AG10803 (cell line): ENCODE results near the gene KCNMA1.
A peak's percentile ranks its signal among the peaks of the same experiment; 100 is the strongest.

ENCODE experiments used
- DNase-seq: peaks from one replicate; pipeline ENCODE4 v3.0.0; 2010; ENCODE audit warnings: low read depth
- H3K4me3 ChIP-seq: 2 replicates; pipeline ENCODE4 v1.5.1; 2011; ENCODE audit warnings: mild to moderate bottlenecking, low read length, control low read depth
- CTCF ChIP-seq: conservative IDR thresholded peaks from 2 replicates; pipeline ENCODE4 v1.5.1; 2011; ENCODE audit warnings: mild to moderate bottlenecking, low read length, control low read depth, inconsistent platforms

KCNMA1 gene

DNA sequence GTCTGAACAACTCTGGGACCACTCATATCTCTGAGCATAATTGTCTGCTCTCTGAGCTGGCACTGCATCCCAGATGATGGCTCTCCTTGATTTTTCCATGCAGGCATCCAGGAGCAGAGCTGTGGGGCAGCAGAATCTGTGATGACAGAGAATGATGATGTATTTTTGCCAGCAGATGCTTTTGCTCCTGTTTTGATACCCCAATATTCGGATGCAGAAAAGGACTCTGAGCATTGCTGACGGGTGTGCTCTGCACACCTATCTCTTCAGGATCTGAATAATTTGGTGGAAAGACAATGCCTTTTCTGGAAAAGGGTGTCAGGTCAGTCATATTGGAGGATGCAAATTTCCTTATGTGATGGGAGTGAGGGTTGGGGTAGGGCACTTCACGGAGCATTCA, 735.9 kb downstream of the KCNMA1 start:
- no peak overlapping the region for H3K4me3 ChIP-seq
- no peak for TF ChIP-seq CTCF
- DNase-seq: no peak

- peak; percentile 84 for DNase-seq
- H3K4me3 ChIP-seq: no peak overlapping the region
- no peak for TF ChIP-seq CTCF
Observed at GRCh38 chr10:76899490-76899889, 738.1 kb downstream of the KCNMA1 start.

- no peak for TF ChIP-seq CTCF
Observed at GRCh38 chr10:76892766-76893479, 744.7 kb downstream of the KCNMA1 start.

DNA sequence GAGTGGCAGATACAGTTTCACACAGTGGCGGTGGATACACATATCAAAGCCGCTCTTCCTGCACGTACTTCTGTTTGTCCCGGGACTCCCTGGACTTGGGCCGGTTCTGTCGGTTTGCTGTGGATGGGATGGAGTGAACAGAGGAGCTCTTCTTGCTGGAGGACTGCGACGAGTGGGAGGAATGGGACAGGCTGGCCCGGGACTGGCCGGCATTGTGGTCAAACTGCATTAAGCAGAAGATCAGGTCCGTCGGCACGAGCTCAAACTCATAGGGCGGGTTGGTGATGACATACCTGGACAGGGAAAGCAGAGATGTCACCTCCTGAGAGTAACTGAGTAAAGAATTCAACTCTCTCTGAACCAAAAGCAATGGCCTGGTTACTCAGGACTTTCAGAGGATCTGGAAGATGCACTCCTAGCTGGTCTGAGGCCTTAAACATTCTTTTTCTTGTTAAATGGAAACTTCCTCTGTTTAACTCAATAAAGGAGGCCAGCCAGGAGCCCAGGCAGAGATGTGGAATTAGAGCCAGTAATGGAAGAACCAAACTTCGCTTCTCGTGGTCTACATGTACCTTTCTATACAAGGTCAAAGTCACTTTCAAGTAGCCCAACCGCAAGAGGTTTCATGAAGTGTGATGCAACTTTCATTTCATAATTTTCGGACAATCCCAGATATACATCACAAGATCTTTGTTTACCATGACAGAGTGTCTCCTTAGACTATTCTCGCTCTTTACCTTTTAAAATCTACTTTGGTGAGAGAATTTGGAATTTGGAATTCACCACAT, 750.2 kb downstream of the KCNMA1 start:
- H3K4me3 ChIP-seq: no peak overlapping the region
- DNase-seq: no peak
- no peak for TF ChIP-seq CTCF

More at GRCh38 chr10:76892766-76893479, 744.7 kb downstream of the KCNMA1 start:
- no peak overlapping the region for H3K4me3 ChIP-seq
- DNase-seq: no peak

DNA sequence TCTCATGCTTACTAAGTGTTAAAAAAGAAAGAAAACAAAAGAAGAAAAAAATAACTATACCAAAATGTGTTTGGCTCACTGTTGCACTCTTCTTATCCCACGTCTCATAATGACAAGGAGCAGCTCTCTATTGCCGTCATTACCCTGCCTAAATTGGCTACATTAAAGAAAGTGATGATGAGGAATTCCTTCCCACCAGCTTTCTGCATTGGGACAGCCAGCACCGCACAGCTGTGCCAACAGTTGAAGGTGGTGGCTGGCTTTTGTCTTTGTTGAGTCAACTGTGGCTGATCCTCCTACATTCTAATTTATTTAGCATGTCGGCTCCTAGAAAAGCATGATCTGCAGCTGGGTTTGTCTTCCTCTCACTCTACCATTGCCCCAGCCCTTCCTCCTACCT, 751.8 kb downstream of the KCNMA1 start:
- no peak overlapping the region for H3K4me3 ChIP-seq
- peak; percentile 47 for DNase-seq

GRCh38 chr10:76884673-76885275, 752.8 kb downstream of the KCNMA1 start:
- no peak for TF ChIP-seq CTCF
- no peak overlapping the region for H3K4me3 ChIP-seq
- no peak for DNase-seq

More for the DNA sequence above, 751.8 kb downstream of the KCNMA1 start:
- no peak for TF ChIP-seq CTCF
